GM10266 (cell line): Measurements from ENCODE around the gene ABHD17A.

Experiments used
- DNase-seq: peaks from one replicate; pipeline ENCODE4 v3.0.0; 2012; ENCODE audit errors: extremely low spot score
- CTCF ChIP-seq: IDR thresholded peaks from 2 replicates; pipeline ENCODE4 v1.5.1; 2012; ENCODE audit warnings: mild to moderate bottlenecking, low read depth; ENCODE audit not compliant: control insufficient read depth, insufficient read depth; ENCODE audit errors: missing control alignments

ABHD17A gene

GRCh38 chr19:1885398-1886119 lies at the start of gene ABHD17A:
Gene ABHD17A, minus strand, starts transcription at chr19:1885496. Its CDS starts 3,930 bp downstream, at chr19:1881566.
- peak; percentile 99 for DNase-seq

GRCh38 chr19:1933942-1934341 lies 48.6 kb upstream of the ABHD17A start:
- DNase-seq, result no peak
- TF ChIP-seq CTCF, result no peak

GRCh38 chr19:1933244-1933643 lies 47.9 kb upstream of the ABHD17A start:
- no peak for TF ChIP-seq CTCF
- no peak for DNase-seq

GRCh38 chr19:1932395-1932794 lies 47.1 kb upstream of the ABHD17A start:
- no peak for DNase-seq
- no peak for TF ChIP-seq CTCF

DNA sequence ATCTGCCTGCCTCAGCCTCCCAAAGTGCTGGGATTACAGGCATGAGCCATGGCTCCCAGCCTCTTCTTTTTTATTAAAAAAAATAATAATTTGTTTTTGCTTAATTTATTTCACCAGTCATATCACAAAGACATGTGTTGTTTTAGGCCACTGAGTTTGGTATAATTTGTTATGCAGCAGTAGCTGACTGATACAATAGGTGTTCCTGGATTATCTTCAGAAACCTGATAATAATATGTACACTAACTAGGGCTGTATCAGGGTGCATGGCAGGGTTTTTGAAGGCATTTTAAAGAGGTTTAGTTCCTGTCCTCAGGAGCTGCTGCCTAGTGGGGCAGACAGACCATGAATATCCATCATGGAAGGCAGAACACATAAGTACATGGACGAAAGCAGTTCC lies 46.1 kb upstream of the ABHD17A start:
- no peak for DNase-seq
- no peak for TF ChIP-seq CTCF

GRCh38 chr19:1929021-1929742 lies 43.9 kb upstream of the ABHD17A start:
- TF ChIP-seq CTCF, result peak; percentile 90
- DNase-seq, result peak; percentile 89

GRCh38 chr19:1925544-1925943 lies 40.2 kb upstream of the ABHD17A start:
- TF ChIP-seq CTCF, result no peak
- DNase-seq, result no peak
